HG03060 (cell line): ENCODE results near the gene MAGEA3.
"Not testable (repeated sequence)": the region's sequence is repeated elsewhere in the genome, so short reads cannot be mapped to it uniquely, and the experiment has no call there.

Experiments used
- ATAC-seq: cut with Tn5 transposase; IDR thresholded peaks from one replicate; pipeline ENCODE4 v1.9.1; 2021; ENCODE audit warnings: low read depth, moderate number of reproducible peaks; ENCODE audit not compliant: unreplicated experiment

The MAGEA3 gene

GRCh38 chrX:152697952-152698931 lies at the start of gene MAGEA3:
Gene MAGEA3 (plus strand): TSS chrX:152698794. CDS start chrX:152700833, 2,039 bp downstream.
- not testable (repeated sequence) for ATAC-seq

- no peak for ATAC-seq
Measured at GRCh38 chrX:152652060-152652459, 46.5 kb upstream of the MAGEA3 start.

- ATAC-seq = no peak
Measured at GRCh38 chrX:152652467-152652866, 46.1 kb upstream of the MAGEA3 start.

GRCh38 chrX:152656087-152656486 lies 42.5 kb upstream of the MAGEA3 start:
- no peak for ATAC-seq

GRCh38 chrX:152656890-152657289 lies 41.7 kb upstream of the MAGEA3 start:
- ATAC-seq = no peak

GRCh38 chrX:152658302-152658701 lies 40.3 kb upstream of the MAGEA3 start:
- no peak for ATAC-seq

- ATAC-seq = no peak
Measured at GRCh38 chrX:152663086-152663485, 35.5 kb upstream of the MAGEA3 start.

GRCh38 chrX:152674135-152674534 lies 24.5 kb upstream of the MAGEA3 start:
- ATAC-seq = no peak

GRCh38 chrX:152674652-152675051 lies 23.9 kb upstream of the MAGEA3 start:
- ATAC-seq = not testable (repeated sequence)

GRCh38 chrX:152681012-152681411 lies 17.6 kb upstream of the MAGEA3 start:
- ATAC-seq = not testable (repeated sequence)

GRCh38 chrX:152700390-152700789 lies 1.8 kb downstream of the MAGEA3 start:
- ATAC-seq = not testable (repeated sequence)

- not testable (repeated sequence) for ATAC-seq
Measured at GRCh38 chrX:152706500-152706899, 7.9 kb downstream of the MAGEA3 start.

- ATAC-seq = not testable (repeated sequence)
Measured at GRCh38 chrX:152709173-152709572, 10.6 kb downstream of the MAGEA3 start, which contains the start of gene CSAG2. Gene CSAG2 (minus strand): TSS chrX:152709273. CDS start chrX:152709112, 161 bp downstream.

- ATAC-seq = not testable (repeated sequence)
Measured at GRCh38 chrX:152713195-152713594, 14.6 kb downstream of the MAGEA3 start.

- ATAC-seq = not testable (repeated sequence)
Measured at GRCh38 chrX:152713815-152714787, 15.5 kb downstream of the MAGEA3 start, which contains the start of gene MAGEA2B. Gene MAGEA2B (plus strand): TSS chrX:152714628. CDS start chrX:152717107, 2,479 bp downstream.

GRCh38 chrX:152725409-152725808 lies 26.8 kb downstream of the MAGEA3 start:
- ATAC-seq = no peak

- ATAC-seq = no peak
Measured at GRCh38 chrX:152733261-152733975, 34.8 kb downstream of the MAGEA3 start, which contains the start of the genes CSAG1 and MAGEA12. Gene CSAG1 (minus strand): TSS chrX:152733721. CDS start chrX:152732460, 1,261 bp downstream. Gene MAGEA12 (plus strand): TSS chrX:152733757. CDS start chrX:152736162, 2,405 bp downstream.

GRCh38 chrX:152734143-152734858 lies 35.7 kb downstream of the MAGEA3 start:
- not testable (repeated sequence) for ATAC-seq

- no peak for ATAC-seq
Measured at GRCh38 chrX:152735101-152735500, 36.5 kb downstream of the MAGEA3 start.
